Astrocyte of the cerebellum (primary cell): ENCODE measurements around the gene UBR7.
A peak's percentile ranks its signal among the peaks of the same experiment; 100 is the strongest.
"Not testable (repeated sequence)": the region's sequence is repeated elsewhere in the genome, so short reads cannot be mapped to it uniquely, and the experiment has no call there.

Experiments used
- DNase-seq: peaks from one replicate; pipeline ENCODE4 v3.0.0-alpha.2; 2011; ENCODE audit warnings: low read depth
- H3K4me3 ChIP-seq: 2 replicates; pipeline ENCODE4 v1.5.1; 2011; ENCODE audit warnings: mild to moderate bottlenecking, low read depth, low read length, moderate library complexity
- in situ Hi-C: cut with HindIII; loops from 2 replicates; pipeline ENCODE4 v1.10.0; 2017; ENCODE audit warnings: low sequenced_read_pairs
- TF ChIP-seq, protein P1 (sequence below): IDR thresholded peaks from 2 replicates; pipeline ENCODE4 v1.5.1; 2012; ENCODE audit warnings: low read length, low read depth, moderate library complexity, mild to moderate bottlenecking; ENCODE audit errors: missing control alignments

Gene UBR7, protein sequence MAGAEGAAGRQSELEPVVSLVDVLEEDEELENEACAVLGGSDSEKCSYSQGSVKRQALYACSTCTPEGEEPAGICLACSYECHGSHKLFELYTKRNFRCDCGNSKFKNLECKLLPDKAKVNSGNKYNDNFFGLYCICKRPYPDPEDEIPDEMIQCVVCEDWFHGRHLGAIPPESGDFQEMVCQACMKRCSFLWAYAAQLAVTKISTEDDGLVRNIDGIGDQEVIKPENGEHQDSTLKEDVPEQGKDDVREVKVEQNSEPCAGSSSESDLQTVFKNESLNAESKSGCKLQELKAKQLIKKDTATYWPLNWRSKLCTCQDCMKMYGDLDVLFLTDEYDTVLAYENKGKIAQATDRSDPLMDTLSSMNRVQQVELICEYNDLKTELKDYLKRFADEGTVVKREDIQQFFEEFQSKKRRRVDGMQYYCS

DNA sequence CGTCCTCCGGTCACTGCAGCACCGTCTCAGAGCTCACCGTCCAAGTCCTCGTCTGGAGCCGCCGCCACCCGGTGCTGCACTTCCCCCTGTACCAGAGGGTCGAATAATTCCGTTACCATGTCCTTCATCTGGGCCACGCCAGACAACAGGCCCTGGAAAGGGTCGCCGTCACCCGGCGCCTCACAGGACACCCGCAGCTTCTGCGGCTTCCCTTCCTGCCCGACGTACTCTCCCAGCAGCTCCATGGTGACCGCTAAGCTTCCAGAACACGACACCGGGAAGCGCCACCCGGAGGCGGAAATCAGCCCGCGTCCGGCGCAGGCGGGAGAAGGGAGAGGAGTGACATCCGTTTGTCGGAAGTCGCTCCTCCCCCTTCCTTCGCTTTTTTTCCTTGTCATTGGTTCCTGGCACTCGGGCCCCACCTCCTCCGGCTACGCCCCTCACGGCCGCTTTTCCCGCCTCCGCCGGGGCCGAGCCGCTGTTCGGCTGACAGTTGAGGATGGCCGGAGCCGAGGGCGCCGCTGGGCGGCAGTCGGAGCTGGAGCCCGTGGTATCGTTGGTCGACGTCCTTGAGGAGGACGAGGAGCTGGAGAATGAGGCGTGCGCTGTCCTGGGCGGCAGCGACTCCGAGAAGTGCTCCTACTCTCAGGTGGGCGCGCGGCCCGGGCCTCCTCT lies at the start of gene UBR7, which contains the start of gene GON7:
Gene UBR7, plus strand, starts transcription at position 464 of the 675 bp plus-strand sequence. Its CDS starts 36 bp downstream, at position 500.
Gene GON7, minus strand, starts transcription at position 273 of the 675 bp plus-strand sequence. Its CDS starts 28 bp downstream, at position 245.
- peak within 1 kb of the TSS; percentile 95 for H3K4me3 ChIP-seq
- TF ChIP-seq, protein P1, sequence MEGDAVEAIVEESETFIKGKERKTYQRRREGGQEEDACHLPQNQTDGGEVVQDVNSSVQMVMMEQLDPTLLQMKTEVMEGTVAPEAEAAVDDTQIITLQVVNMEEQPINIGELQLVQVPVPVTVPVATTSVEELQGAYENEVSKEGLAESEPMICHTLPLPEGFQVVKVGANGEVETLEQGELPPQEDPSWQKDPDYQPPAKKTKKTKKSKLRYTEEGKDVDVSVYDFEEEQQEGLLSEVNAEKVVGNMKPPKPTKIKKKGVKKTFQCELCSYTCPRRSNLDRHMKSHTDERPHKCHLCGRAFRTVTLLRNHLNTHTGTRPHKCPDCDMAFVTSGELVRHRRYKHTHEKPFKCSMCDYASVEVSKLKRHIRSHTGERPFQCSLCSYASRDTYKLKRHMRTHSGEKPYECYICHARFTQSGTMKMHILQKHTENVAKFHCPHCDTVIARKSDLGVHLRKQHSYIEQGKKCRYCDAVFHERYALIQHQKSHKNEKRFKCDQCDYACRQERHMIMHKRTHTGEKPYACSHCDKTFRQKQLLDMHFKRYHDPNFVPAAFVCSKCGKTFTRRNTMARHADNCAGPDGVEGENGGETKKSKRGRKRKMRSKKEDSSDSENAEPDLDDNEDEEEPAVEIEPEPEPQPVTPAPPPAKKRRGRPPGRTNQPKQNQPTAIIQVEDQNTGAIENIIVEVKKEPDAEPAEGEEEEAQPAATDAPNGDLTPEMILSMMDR, result peak; percentile 38
- in situ Hi-C loops, result no loop called here
- DNase-seq, result peak; percentile 91

DNA sequence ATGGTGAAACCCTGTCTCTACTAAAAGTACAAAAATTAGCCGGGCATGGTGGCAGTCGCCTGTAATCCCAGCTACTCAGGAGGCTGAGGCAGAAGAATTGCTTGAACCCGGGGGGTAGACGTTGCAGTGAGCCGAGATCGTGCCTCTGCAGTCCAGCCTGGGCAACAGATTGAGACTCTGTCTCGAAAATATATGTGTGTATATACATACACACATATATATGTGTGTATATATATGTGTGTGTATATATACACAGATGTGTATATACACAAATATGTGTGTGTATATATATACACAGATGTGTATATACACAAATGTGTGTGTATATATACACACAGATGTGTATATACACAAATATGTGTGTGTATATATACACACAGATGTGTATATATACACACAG lies 48.7 kb upstream of the UBR7 start:
- DNase-seq, H3K4me3 ChIP-seq, in situ Hi-C loops: not testable (repeated sequence)

DNA sequence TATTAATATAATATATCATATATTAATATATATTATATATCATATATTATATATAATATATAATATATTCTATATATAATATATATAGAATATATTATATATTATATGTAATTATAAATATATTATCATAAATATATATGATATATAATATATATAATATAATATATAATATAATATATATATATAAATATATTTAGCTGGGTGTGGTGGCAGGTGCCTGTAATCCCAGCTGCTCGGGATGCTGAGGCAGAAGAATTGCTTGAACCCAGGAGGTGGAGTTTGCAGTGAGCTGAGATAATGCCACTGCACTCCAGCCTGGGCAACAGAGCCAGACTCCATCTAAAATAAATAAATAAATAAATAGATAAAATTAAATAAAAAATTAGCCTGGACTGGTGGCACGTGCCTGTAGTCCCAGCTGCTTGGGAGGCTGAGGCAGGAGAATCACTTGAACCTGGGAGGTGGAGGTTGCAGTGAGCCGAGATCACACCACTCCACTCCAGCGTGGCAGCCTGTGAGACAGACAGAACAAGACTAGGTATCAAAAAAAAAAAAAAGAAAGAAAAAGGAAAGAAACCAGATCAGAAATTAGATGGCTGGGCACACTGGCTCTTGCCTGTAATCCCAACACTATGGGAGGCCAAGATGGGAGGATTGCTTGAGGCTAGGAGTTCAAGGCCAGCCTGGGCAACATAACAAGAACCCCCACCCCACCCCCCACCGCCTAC lies 47.3 kb upstream of the UBR7 start:
- H3K4me3 ChIP-seq, in situ Hi-C loops, DNase-seq: not testable (repeated sequence)

DNA sequence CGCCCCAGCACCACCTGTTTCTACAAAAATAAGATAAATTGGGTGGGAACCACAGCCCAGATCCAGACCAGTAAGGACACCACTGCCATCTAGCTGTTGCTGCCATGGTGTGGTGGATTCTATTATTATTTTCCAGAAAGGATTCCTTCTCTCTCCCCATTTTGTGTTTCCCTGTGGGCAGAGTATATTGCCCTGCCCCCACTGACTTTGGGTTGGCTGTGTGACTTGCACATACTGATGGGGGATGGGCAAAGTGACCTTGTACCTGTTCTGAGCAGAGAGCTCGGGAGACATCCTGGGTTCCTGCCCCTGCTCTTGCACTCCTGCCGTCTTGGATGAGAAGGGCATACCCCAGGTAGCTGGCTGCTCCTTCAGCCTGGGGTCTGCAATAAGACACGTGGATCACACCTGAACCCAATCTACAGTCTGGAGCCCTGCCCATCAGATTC lies 46.7 kb upstream of the UBR7 start:
- TF ChIP-seq, protein P1, result peak; percentile 38
- no peak overlapping the region for H3K4me3 ChIP-seq
- DNase-seq, result no peak
- in situ Hi-C loops, result no loop called here

DNA sequence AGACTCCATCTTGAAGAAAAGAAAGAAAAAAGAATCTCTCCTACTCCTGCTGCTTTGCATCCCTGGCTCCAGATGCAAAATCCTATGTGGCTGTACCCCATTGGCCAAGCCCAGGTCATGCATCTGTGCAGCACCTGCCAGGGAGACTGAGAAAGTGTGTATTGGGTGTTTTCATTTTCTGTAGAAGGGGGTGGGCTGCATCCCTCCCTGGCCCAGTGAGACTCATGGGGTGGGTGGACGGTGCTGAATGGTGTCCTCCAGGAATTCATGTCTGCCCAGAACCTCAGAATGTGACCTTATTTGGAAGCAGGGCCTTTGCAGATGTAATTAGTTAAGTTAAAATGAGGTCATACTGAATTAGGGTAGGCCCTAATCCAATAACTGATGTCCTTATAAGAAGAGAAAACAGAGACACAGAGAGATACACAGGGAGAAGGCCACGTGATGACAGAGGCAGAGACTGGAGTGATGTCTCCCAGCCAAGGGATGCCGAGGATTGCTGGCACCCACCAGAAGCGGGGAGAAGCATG lies 45.6 kb upstream of the UBR7 start:
- in situ Hi-C loops, result no loop called here
- no peak for DNase-seq
- TF ChIP-seq, protein P1, result no peak
- no peak overlapping the region for H3K4me3 ChIP-seq

DNA sequence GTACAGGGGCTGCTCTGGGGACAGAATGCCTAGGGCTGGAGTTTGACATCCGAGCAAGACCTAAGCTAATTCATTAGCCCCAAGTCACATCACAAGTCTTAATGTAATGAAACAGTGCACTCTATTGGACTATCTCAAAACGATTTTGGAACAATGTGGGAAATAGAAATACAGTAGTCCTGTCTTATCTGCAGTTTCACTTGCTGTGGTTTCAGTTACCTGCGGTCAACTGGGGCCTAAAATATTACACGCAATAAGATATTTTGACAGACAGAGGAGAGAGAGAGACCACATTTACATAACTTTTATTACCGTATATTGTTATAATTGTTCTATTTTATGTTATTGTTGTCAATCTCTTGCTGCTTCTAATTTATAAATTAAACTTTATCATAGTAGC lies 43.5 kb upstream of the UBR7 start:
- DNase-seq, result no peak
- in situ Hi-C loops, result no loop called here
- no peak overlapping the region for H3K4me3 ChIP-seq
- TF ChIP-seq, protein P1, result no peak

DNA sequence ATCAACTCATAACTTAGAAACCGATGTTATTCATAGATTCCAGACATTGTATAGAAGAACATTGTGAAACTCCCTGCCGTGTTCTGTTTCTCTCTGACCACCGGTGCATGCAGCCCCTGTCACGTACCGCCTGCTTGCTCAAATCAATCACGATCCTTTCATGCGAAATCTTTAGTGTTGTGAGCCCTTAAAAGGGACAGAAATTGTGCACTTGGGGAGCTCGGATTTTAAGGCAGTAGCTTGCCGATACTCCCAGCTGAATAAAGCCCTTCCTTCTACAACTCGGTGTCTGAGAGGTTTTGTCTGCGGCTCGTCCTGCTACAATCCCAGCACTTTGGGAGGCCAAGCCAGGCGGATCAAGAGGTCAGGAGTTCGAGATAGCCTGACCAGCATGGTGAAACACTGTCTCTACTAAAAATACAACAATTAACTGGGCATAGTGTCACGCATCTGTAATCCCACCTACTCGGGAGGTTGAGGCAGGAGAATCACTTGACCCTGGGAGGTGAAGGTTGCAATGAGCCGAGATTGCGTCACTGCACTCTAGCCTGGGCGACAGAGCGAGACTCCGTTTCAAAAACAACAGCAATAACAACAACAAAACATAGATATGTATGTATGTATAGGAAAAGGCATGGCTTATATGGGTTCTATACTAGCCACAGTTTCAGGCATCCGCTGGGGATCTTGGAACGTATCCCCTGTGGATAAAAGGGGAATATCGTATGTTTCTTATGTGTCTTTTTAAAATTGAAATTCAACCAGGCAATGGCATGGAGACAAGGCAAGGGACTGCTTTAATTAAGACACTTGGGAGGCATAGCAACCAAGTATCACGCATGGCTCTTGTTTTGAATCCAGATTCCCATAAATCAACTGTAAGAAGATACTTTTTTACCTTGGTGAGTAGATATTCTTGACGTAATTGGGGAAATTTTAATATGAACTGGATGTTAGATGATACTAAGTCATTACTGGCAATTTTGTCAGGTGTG lies 41.5 kb upstream of the UBR7 start:
- in situ Hi-C loops, H3K4me3 ChIP-seq, DNase-seq: not testable (repeated sequence)

DNA sequence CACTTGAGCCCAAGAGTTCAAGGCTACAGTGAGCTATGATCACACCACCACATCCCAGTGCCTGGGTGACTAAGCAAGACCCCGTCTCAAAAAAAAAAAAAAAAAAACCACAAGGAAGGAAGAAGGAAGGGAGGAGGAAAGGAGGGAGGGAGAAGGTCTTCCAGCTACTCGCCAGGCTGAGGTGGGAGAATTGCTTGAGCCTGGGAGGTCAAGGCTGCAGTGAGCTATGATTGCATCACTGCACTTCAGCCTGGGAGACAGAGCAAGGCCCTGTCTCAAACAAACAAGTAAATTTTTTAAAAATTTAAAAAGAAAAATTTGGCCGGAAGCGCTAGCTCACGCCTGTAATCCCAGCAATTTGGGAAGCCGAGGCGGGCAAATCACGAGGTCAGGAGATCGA lies 38.4 kb upstream of the UBR7 start:
- in situ Hi-C loops, H3K4me3 ChIP-seq, DNase-seq: not testable (repeated sequence)

DNA sequence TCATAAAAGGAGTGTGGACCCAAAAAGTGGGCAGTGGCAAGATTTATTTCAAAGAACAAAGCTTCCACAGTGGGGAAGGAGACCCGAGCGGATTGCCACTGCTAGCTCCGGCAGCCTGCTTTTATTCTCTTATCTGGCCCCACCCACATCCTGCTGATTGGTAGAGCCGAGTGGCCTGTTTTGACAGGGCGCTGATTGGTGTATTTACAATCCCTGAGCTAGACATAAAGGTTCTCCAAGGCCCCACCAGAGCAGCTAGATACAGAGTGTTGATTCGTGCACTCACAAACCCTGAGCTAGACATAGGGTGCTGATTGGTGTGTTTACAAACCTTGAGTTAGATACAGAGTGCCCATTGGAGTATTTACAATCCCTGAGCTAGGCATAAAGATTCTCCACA lies 37.4 kb upstream of the UBR7 start:
- DNase-seq, in situ Hi-C loops: not testable (repeated sequence)

DNA sequence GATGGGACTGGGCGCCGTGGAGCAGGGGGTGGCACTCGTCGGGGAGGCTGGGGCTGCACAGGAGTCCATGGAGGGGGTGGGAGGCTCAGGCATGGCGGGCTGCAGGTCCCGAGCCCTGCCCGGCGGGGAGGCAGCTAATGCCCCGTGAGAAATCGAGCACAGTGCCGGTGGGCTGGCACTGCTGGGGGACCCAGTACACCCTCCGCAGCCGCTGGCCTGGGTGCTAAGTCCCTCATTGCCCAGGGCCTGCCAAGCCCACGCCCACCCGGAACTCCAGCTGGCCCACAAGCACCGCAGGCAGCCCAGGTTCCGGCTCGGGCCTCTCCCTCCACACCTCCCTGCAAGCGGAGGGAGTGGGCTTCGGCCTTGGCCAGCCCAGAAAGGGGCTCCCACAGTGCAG lies 36.9 kb upstream of the UBR7 start:
- H3K4me3 ChIP-seq, in situ Hi-C loops, DNase-seq: not testable (repeated sequence)

More for the DNA sequence above, 37.4 kb upstream of the UBR7 start:
- H3K4me3 ChIP-seq, result not testable (repeated sequence)
